Endothelial cell of umbilical vein (primary cell): ENCODE data around the gene KLHDC1. TPM values are rescaled to one million over a fixed set of nuclear protein-coding genes. Genes with fewer than 3 reads are reported as not detected.
A peak's percentile ranks its signal among the peaks of the same experiment; 100 is the strongest.

ENCODE experiments used
- BruUV-seq: library from RNA; stranded (reverse); fragments of 400-500 nt; replicated peaks from 2 replicates; lab custom pipeline; 2021; lab: Mats Ljungman, UMichigan
- CTCF ChIA-PET: fragments of 300-600, 350-600 bp; sonication (Branson Sonifier 250); formaldehyde crosslinking; loops from one replicate; lab custom pipeline; 2021; ENCODE audit warnings: antibody characterized with exemption, inconsistent platforms; lab: Charles Lee
- POLR2A ChIA-PET: fragments of 300-600, 350-600 bp; sonication (Branson Sonifier 250); formaldehyde crosslinking; loops from one replicate; lab custom pipeline; 2021; ENCODE audit warnings: antibody characterized with exemption, inconsistent platforms; lab: Charles Lee
- DNase-seq: peaks from one replicate; pipeline ENCODE4 v3.0.0-alpha.2; 2011; ENCODE audit warnings: low read depth, low spot score
- FAIRE-seq: peaks from 2 replicates; lab custom pipeline; 2011; peaks lifted over from hg19 to GRCh38; lab: Jason Lieb, UNC
- H2AFZ ChIP-seq: 2 replicates; pipeline ENCODE4 v1.6.0; 2012; ENCODE audit warnings: low read depth, low read length, control low read depth, inconsistent platforms
- H3K27ac ChIP-seq: 2 replicates; pipeline ENCODE4 v1.5.1; 2011; ENCODE audit warnings: low read depth, mild to moderate bottlenecking, control low read depth, low read length, moderate library complexity; ENCODE audit not compliant: insufficient read depth
- H3K27me3 ChIP-seq, 2 experiments: 2 replicates each; pipeline versions ENCODE4 v1.6.0 to v1.6.1; 2011; ENCODE audit warnings: low read length in 2 of 2, mixed read lengths in 1 of 2; ENCODE audit not compliant: control insufficient read depth in 2 of 2, insufficient read depth in 2 of 2
- H3K36me3 ChIP-seq, 2 experiments: 2 replicates in 1 of 2; 3 replicates in 1 of 2; pipeline ENCODE4 v1.5.1; 2011; ENCODE audit warnings: low read length in 2 of 2, mild to moderate bottlenecking in 1 of 2, moderate library complexity in 1 of 2; ENCODE audit not compliant: control insufficient read depth in 2 of 2, insufficient read depth in 2 of 2; ENCODE audit errors: extremely low read depth in 1 of 2
- H3K4me1 ChIP-seq: 3 replicates; pipeline ENCODE4 v1.5.1; 2011; ENCODE audit warnings: mild to moderate bottlenecking, low read length; ENCODE audit not compliant: control insufficient read depth, insufficient read depth; ENCODE audit errors: extremely low read depth
- H3K4me2 ChIP-seq: 2 replicates; pipeline ENCODE4 v1.6.1; 2011; ENCODE audit warnings: low read length, control low read depth, mixed read lengths; ENCODE audit not compliant: insufficient read depth
- H3K4me3 ChIP-seq, 3 experiments: fragments of 200-600 bp in 1 of 3; sonication (generic), shearing (Covaris generic) in 1 of 3; replicated peaks in 1 of 3; 2 replicates each; pipeline ENCODE4 v1.5.1; 2011 to 2016; ENCODE audit warnings: control low read depth in 3 of 3, low read length in 3 of 3, mild to moderate bottlenecking in 2 of 3, inconsistent platforms in 1 of 3, low read depth in 1 of 3, moderate library complexity in 1 of 3; ENCODE audit not compliant: insufficient read depth in 1 of 3
- H3K79me2 ChIP-seq: 2 replicates; pipeline ENCODE4 v1.6.0; 2012; ENCODE audit warnings: low read length, inconsistent platforms; ENCODE audit not compliant: control insufficient read depth, insufficient read depth
- H3K9ac ChIP-seq: replicated peaks from 2 replicates; pipeline ENCODE3; 2011; ENCODE audit warnings: low read length, control low read depth; ENCODE audit not compliant: insufficient read depth; ENCODE audit errors: extremely low read depth
- H3K9me1 ChIP-seq: replicated peaks from 3 replicates; pipeline ENCODE4 v1.6.0; 2011; ENCODE audit warnings: mild to moderate bottlenecking, low read length; ENCODE audit not compliant: control insufficient read depth, insufficient read depth; ENCODE audit errors: extremely low read depth
- H3K9me3 ChIP-seq: replicated peaks from 2 replicates; pipeline ENCODE4 v1.5.1; 2012; ENCODE audit warnings: low read length, inconsistent platforms; ENCODE audit not compliant: control insufficient read depth, insufficient read depth
- H4K20me1 ChIP-seq: replicated peaks from 2 replicates; pipeline ENCODE3; 2011; ENCODE audit warnings: mild to moderate bottlenecking, low read length; ENCODE audit not compliant: control insufficient read depth, insufficient read depth; ENCODE audit errors: extremely low read depth
- EZH2 ChIP-seq: IDR thresholded peaks from 2 replicates; pipeline ENCODE4 v1.6.1; 2012; ENCODE audit warnings: borderline replicate concordance, low read depth, mild to moderate bottlenecking, moderate library complexity, low read length, inconsistent platforms; ENCODE audit not compliant: severe bottlenecking
- FOS ChIP-seq: IDR thresholded peaks from 2 replicates; pipeline ENCODE4 v1.6.1; 2011; ENCODE audit warnings: mild to moderate bottlenecking, low read length, moderate library complexity, borderline replicate concordance; ENCODE audit not compliant: insufficient read depth
- GATA2 ChIP-seq: IDR thresholded peaks from 2 replicates; pipeline ENCODE4 v1.7.0; 2011; ENCODE audit warnings: low read depth, mild to moderate bottlenecking, moderate library complexity, mixed read lengths, low read length; ENCODE audit not compliant: insufficient read length, insufficient read depth
- JUN ChIP-seq: IDR thresholded peaks from 2 replicates; pipeline ENCODE4 v1.6.1; 2011; ENCODE audit warnings: borderline replicate concordance, low read depth; ENCODE audit not compliant: insufficient read length, insufficient read depth
- MAX ChIP-seq: IDR thresholded peaks from 2 replicates; pipeline ENCODE4 v1.6.1; 2011; ENCODE audit not compliant: insufficient read depth, insufficient read length
- MYC ChIP-seq: IDR thresholded peaks from one replicate; pipeline ENCODE4 v1.6.1; 2011; ENCODE audit warnings: mild to moderate bottlenecking, low read depth, low read length
- POLR2A ChIP-seq: IDR thresholded peaks from 2 replicates; pipeline ENCODE4 v1.6.1; 2012; ENCODE audit warnings: low read depth, mild to moderate bottlenecking, control low read depth, low read length
- POLR2AphosphoS5 ChIP-seq: IDR thresholded peaks from 2 replicates; pipeline ENCODE4 v1.6.1; 2012; ENCODE audit warnings: low read depth, mild to moderate bottlenecking, control low read depth, low read length, moderate library complexity; ENCODE audit not compliant: insufficient read depth
- dilution Hi-C: fragments of 300-500 bp; cut with MboI; formaldehyde crosslinking; loops from one replicate; pipeline ENCODE4 v1.15.0; 2019; ENCODE audit warnings: low sequenced_read_pairs; ENCODE audit not compliant: extremely low pct_ligation_motif_present
- intact Hi-C: fragments of 100-400 bp; cut with micrococcal nuclease; formaldehyde crosslinking; loops from one replicate; pipeline ENCODE4 v1.10.0; 2022
- polyA plus RNA-seq, 4 experiments: library from polyadenylated mRNA; depleted of rRNA in 3 of 4; stranded (reverse) in 3 of 4; unstranded in 1 of 4; fragments of >200 nt; gene quantifications; 2 replicates each; pipeline versions ENCODE4 v1.2.1 to v1.2.3, GENCODE V29; 2011 to 2012; ENCODE audit warnings: missing spikeins in 1 of 4
- total RNA-seq: library from RNA; stranded (reverse); gene quantifications from 2 replicates; pipeline ENCODE4 v1.2.3, GENCODE V29; 2021
- TF ChIP-seq, protein P1 (sequence below), 2 donors: IDR thresholded peaks; 1 replicate in 1 of 2; 2 replicates in 1 of 2; pipeline ENCODE4 v1.5.1; 2011; ENCODE audit warnings: low read length in 2 of 2, mild to moderate bottlenecking in 2 of 2, moderate library complexity in 2 of 2, control low read depth in 1 of 2, inconsistent platforms in 1 of 2, low read depth in 1 of 2; ENCODE audit not compliant: insufficient read depth in 1 of 2; ENCODE audit errors: extremely low read depth in 1 of 2

KLHDC1 gene
- total and polyA plus RNA-seq, 2 donors (not counting 3 experiments of a cell fraction or from before 2014, with no cell fraction given), result 0.77 to 1.2 TPM

DNA sequence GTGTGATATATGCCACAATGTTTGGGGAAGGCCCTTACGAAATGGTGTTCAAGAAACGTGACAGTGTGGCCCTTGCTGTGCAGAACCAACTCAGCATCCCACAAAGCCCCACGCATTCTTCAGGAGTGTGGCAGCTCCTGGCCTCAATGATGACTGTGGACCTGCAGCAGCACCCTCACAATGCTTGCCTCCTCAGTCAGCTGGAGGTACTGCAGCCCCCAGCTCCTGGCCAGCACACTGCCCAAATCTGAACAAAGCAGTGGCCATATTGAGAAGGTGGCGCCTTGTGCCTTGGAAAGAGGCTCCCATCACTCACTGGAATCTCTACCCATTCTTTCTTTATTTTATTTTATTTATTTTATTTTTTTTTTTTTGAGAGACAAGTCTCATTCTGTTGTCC, 15.3 kb upstream of the KLHDC1 start:
- Histone ChIP-seq H3K79me2 (no peaks in the 10 kb centered on the region), H3K4me1 (no peaks in the 10 kb centered on the region), H3K27ac (no peak overlapping the region), H4K20me1 (no peaks in the 10 kb centered on the region), H3K9me1 (no peaks in the 10 kb centered on the region), H3K9me3 (no peaks in the 10 kb centered on the region), H3K4me2 (no peak overlapping the region), H3K9ac (no peak overlapping the region), H3K36me3 (peaks cover 0 to 4% of the 10 kb centered on the region in 2 experiments), H3K4me3 (no peak overlapping the region), H3K27me3 (no peaks in the 10 kb centered on the region), H2AFZ (no peak overlapping the region)
- no TSS peak for BruUV-seq
- intact Hi-C loops, result no loop called here
- TF ChIP-seq, protein P1, sequence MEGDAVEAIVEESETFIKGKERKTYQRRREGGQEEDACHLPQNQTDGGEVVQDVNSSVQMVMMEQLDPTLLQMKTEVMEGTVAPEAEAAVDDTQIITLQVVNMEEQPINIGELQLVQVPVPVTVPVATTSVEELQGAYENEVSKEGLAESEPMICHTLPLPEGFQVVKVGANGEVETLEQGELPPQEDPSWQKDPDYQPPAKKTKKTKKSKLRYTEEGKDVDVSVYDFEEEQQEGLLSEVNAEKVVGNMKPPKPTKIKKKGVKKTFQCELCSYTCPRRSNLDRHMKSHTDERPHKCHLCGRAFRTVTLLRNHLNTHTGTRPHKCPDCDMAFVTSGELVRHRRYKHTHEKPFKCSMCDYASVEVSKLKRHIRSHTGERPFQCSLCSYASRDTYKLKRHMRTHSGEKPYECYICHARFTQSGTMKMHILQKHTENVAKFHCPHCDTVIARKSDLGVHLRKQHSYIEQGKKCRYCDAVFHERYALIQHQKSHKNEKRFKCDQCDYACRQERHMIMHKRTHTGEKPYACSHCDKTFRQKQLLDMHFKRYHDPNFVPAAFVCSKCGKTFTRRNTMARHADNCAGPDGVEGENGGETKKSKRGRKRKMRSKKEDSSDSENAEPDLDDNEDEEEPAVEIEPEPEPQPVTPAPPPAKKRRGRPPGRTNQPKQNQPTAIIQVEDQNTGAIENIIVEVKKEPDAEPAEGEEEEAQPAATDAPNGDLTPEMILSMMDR (IDR thresholded peaks at IDR 0.05; ENCODE audit: extremely low read depth in 1 of 2, insufficient read depth in 1 of 2, low read depth in 1 of 2, low read length in 2 of 2), result peak in 1 of 2 donors; percentile 21
- no peak for TF ChIP-seq MAX
- ChIA-PET CTCF (interaction anchor here (1.1 kb wide), 2 partner anchors 9 to 28 kb away, joined by 3 read pairs; no protein-coding TSS in a partner anchor), POLR2A (no interaction called here)
- dilution Hi-C loops, result no loop called here
- DNase-seq (no peak), FAIRE-seq (no peak)

DNA sequence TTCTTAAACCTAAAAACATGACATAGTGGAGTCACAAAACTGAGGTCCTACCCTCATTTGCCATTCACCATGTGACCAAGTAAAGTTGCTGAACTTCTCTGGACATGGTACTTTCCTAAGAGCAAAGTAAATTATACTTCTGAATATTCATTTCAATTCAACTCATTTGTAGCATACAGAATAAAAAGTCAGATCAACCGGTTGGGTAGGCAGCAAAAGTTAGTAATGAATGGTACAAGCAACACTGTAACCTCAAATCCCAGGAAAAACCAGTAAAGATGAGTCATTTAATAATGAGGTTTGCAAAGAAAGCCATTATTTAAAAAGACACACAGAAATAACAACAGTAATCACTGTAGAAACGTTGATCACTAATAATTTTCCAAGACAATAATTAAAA, 13.6 kb upstream of the KLHDC1 start:
- intact Hi-C loops (no loop called here), dilution Hi-C loops (no loop called here)
- Histone ChIP-seq H3K79me2 (no peaks in the 10 kb centered on the region), H3K4me1 (no peaks in the 10 kb centered on the region), H3K4me3 (no peak overlapping the region), H3K36me3 (no peaks in the 10 kb centered on the region), H3K27ac (no peak overlapping the region), H3K9ac (no peak overlapping the region), H3K9me1 (no peaks in the 10 kb centered on the region), H4K20me1 (no peaks in the 10 kb centered on the region), H3K4me2 (no peak overlapping the region), H3K27me3 (no peaks in the 10 kb centered on the region), H3K9me3 (no peaks in the 10 kb centered on the region), H2AFZ (no peak overlapping the region)
- ChIA-PET POLR2A (no interaction called here), CTCF (no interaction called here)
- FAIRE-seq (no peak), DNase-seq (no peak)
- no TSS peak for BruUV-seq
- TF ChIP-seq FOS, result no peak
- no peak for TF ChIP-seq MYC
- no peak for TF ChIP-seq EZH2
- TF ChIP-seq, protein P1 (IDR thresholded peaks at IDR 0.05; ENCODE audit: extremely low read depth in 1 of 2, insufficient read depth in 1 of 2, low read depth in 1 of 2, low read length in 2 of 2), result no peak
- TF ChIP-seq GATA2, result no peak
- TF ChIP-seq POLR2A, result no peak
- no peak for TF ChIP-seq JUN
- TF ChIP-seq MAX, result no peak
- TF ChIP-seq POLR2AphosphoS5, result no peak
